SH-SY5Y (cell line): Measurements from ENCODE around the gene TTLL9.

Experiments
- GATA2 ChIP-seq: IDR thresholded peaks from 2 replicates; pipeline ENCODE4 v1.6.1; 2011; ENCODE audit warnings: mild to moderate bottlenecking, low read depth, low read length
- GATA3 ChIP-seq: IDR thresholded peaks from 2 replicates; pipeline ENCODE4 v1.6.1; 2011; ENCODE audit warnings: low read depth, mild to moderate bottlenecking, low read length, moderate library complexity

GRCh38 chr20:31831771-31832306 is 38.6 kb upstream of the TTLL9 start:
- no peak for TF ChIP-seq GATA2
- no peak for TF ChIP-seq GATA3
